Osteoblast (primary cell): ENCODE measurements around the gene A3GALT2. TPM values are rescaled to one million over a fixed set of nuclear protein-coding genes. Genes with fewer than 3 reads are reported as not detected.

Experiments used
- DNase-seq: peaks from one replicate; pipeline ENCODE4 v3.0.0; 2011; ENCODE audit warnings: low spot score, mixed read lengths; ENCODE audit not compliant: insufficient read length; ENCODE audit errors: missing footprints
- H2AFZ ChIP-seq: 2 replicates; pipeline ENCODE4 v1.6.0; 2011; ENCODE audit warnings: mild to moderate bottlenecking, low read length
- H3K27ac ChIP-seq: 2 replicates; pipeline ENCODE4 v1.5.1; 2011; ENCODE audit warnings: mild to moderate bottlenecking, low read depth, low read length, moderate library complexity
- H3K27me3 ChIP-seq: 2 replicates; pipeline ENCODE4 v1.6.0; 2012; ENCODE audit warnings: mild to moderate bottlenecking, control low read depth, inconsistent platforms, low read length, moderate library complexity; ENCODE audit not compliant: insufficient read depth
- H3K36me3 ChIP-seq: 2 replicates; pipeline ENCODE4 v1.5.1; 2011; ENCODE audit warnings: mild to moderate bottlenecking, low read length, control low read depth, moderate library complexity; ENCODE audit not compliant: insufficient read depth
- H3K4me1 ChIP-seq: 2 replicates; pipeline ENCODE4 v1.5.1; 2011; ENCODE audit warnings: mild to moderate bottlenecking, low read length, control low read depth, moderate library complexity; ENCODE audit not compliant: insufficient read depth
- H3K4me2 ChIP-seq: 2 replicates; pipeline ENCODE4 v1.6.0; 2011; ENCODE audit warnings: mild to moderate bottlenecking, low read length; ENCODE audit not compliant: insufficient read depth
- H3K4me3 ChIP-seq: fragments of 200-600 bp; sonication (generic); 3 replicates; pipeline ENCODE4 v1.5.1; 2012; ENCODE audit warnings: mild to moderate bottlenecking, low read length, inconsistent platforms; ENCODE audit not compliant: insufficient read depth
- H3K79me2 ChIP-seq: 2 replicates; pipeline ENCODE4 v1.6.0; 2012; ENCODE audit warnings: mild to moderate bottlenecking, low read length, control low read depth, inconsistent platforms; ENCODE audit not compliant: insufficient read depth
- H3K9me3 ChIP-seq: 2 replicates; pipeline ENCODE4 v1.5.1; 2011; ENCODE audit warnings: low read depth, low read length, control low read depth
- H4K20me1 ChIP-seq: 2 replicates; pipeline ENCODE4 v1.6.0; 2012; ENCODE audit warnings: mild to moderate bottlenecking, low read length, control low read depth; ENCODE audit not compliant: insufficient read depth
- CTCF ChIP-seq: IDR thresholded peaks from 2 replicates; pipeline ENCODE4 v1.5.1; 2011; ENCODE audit warnings: mild to moderate bottlenecking, low read depth, low read length, moderate library complexity; ENCODE audit errors: extremely low read depth
- total RNA-seq: library from RNA; depleted of rRNA; stranded (reverse); fragments of >200 nt; gene quantifications from 2 replicates; pipeline ENCODE4 v1.2.3, GENCODE V29; 2012

A3GALT2 gene
- total RNA-seq, 1 donor, result not detected

GRCh38 chr1:33305016-33305415, 15.9 kb downstream of the A3GALT2 start:
- no peak for TF ChIP-seq CTCF
- H3K27ac ChIP-seq, result no peak overlapping the region

GRCh38 chr1:33302325-33302724, 18.6 kb downstream of the A3GALT2 start:
- Histone ChIP-seq H3K4me3 (no peak overlapping the region), H3K27ac (no peak overlapping the region), H3K79me2 (no peaks in the 10 kb centered on the region), H4K20me1 (no peaks in the 10 kb centered on the region), H3K4me2 (no peak overlapping the region), H3K27me3 (peaks cover 12% of the 10 kb centered on the region), H3K4me1 (peaks cover 12% of the 10 kb centered on the region), H3K36me3 (peaks cover 14% of the 10 kb centered on the region), H2AFZ (no peak overlapping the region), H3K9me3 (no peaks in the 10 kb centered on the region)
- TF ChIP-seq CTCF, result no peak
- peak; percentile 52 for DNase-seq

More at GRCh38 chr1:33305016-33305415, 15.9 kb downstream of the A3GALT2 start:
- Histone ChIP-seq H3K36me3 (no peaks in the 10 kb centered on the region), H3K4me3 (no peak overlapping the region), H2AFZ (no peak overlapping the region), H3K27me3 (peaks cover 12% of the 10 kb centered on the region), H4K20me1 (no peaks in the 10 kb centered on the region), H3K4me2 (no peak overlapping the region), H3K79me2 (no peaks in the 10 kb centered on the region), H3K9me3 (no peaks in the 10 kb centered on the region), H3K4me1 (peaks cover 12% of the 10 kb centered on the region)
- peak; percentile 34 for DNase-seq

GRCh38 chr1:33301273-33301984, 19.5 kb downstream of the A3GALT2 start:
- H2AFZ ChIP-seq, result no peak overlapping the region
- H3K79me2 ChIP-seq, result no peaks in the 10 kb centered on the region
- H3K27ac ChIP-seq, result no peak overlapping the region
- peaks cover 12% of the 10 kb centered on the region for H3K4me1 ChIP-seq
- peaks cover 21% of the 10 kb centered on the region for H3K36me3 ChIP-seq
- H3K4me2 ChIP-seq, result no peak overlapping the region
- no peak overlapping the region for H3K4me3 ChIP-seq
- no peak for TF ChIP-seq CTCF
- H3K9me3 ChIP-seq, result no peaks in the 10 kb centered on the region
- H3K27me3 ChIP-seq, result peaks cover 5% of the 10 kb centered on the region
- DNase-seq, result peak; percentile 51
- no peaks in the 10 kb centered on the region for H4K20me1 ChIP-seq

DNA sequence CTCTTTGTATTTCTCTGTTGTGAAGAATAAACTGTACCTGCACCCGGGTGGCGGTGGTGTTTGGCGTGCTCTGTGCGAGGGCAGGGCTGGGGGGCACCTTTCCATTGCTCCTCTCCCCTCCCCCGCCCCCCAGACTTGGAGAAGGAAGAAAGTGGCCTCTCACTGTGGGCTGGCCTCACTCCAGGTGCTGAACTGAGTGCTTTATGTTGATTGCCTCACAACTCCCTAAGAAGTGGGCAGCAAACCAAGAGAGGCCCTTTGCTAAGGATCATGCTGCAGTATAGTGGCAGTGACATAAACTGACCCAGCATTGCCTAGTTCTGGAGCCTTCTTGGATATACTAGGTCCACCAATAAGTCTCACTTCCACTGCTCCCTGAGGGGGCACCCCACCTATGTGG, 20.2 kb downstream of the A3GALT2 start:
- Histone ChIP-seq H3K36me3 (peaks cover 21% of the 10 kb centered on the region), H3K4me3 (no peak overlapping the region), H4K20me1 (no peaks in the 10 kb centered on the region), H3K4me2 (no peak overlapping the region), H3K9me3 (no peaks in the 10 kb centered on the region), H3K27ac (no peak overlapping the region), H3K27me3 (no peaks in the 10 kb centered on the region), H3K4me1 (peaks cover 12% of the 10 kb centered on the region), H3K79me2 (no peaks in the 10 kb centered on the region), H2AFZ (no peak overlapping the region)
- no peak for TF ChIP-seq CTCF
- peak; percentile 92 for DNase-seq
